Skeletal muscle cell (primary cell): ENCODE data around the gene FLG2.
"Not testable (repeated sequence)": the region's sequence is repeated elsewhere in the genome, so short reads cannot be mapped to it uniquely, and the experiment has no call there.

Experiments used
- DNase-seq: peaks from one replicate; pipeline ENCODE4 v3.0.0-alpha.2; 2010; ENCODE audit warnings: low read depth
- H3K4me3 ChIP-seq: 2 replicates; pipeline ENCODE4 v1.5.1; 2011; ENCODE audit warnings: low read depth, mild to moderate bottlenecking, control low read depth, low read length, moderate library complexity

The FLG2 gene

GRCh38 chr1:152313970-152314369 is 45.8 kb downstream of the FLG2 start:
- no peak for DNase-seq
- no peak overlapping the region for H3K4me3 ChIP-seq

GRCh38 chr1:152313319-152313801 is 46.4 kb downstream of the FLG2 start:
- H3K4me3 ChIP-seq, result no peak overlapping the region
- DNase-seq, result no peak

- not testable (repeated sequence) for DNase-seq, H3K4me3 ChIP-seq
Measured at GRCh38 chr1:152312169-152312568, 47.6 kb downstream of the FLG2 start.

DNA sequence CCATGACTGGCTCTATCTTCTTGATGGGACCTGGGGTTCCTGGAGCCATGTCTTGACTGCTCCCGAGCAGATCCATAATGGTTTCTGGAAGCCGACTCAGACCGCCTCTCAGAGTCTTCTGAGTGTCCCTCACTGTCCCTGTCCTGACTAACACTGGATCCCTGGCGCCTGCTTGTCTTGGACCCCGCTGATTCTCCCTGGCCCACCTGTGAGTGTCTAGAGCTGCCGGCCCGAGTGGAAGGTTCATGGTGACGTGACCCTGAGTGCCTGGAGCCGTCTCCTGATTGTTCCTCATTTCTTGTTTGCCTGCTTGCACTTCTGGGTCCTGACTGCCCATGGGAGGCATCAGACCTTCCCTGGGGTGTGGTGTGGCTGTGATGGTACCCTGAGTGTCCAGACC is 49.9 kb downstream of the FLG2 start:
- DNase-seq, result no peak
- H3K4me3 ChIP-seq, result no peak overlapping the region

DNA sequence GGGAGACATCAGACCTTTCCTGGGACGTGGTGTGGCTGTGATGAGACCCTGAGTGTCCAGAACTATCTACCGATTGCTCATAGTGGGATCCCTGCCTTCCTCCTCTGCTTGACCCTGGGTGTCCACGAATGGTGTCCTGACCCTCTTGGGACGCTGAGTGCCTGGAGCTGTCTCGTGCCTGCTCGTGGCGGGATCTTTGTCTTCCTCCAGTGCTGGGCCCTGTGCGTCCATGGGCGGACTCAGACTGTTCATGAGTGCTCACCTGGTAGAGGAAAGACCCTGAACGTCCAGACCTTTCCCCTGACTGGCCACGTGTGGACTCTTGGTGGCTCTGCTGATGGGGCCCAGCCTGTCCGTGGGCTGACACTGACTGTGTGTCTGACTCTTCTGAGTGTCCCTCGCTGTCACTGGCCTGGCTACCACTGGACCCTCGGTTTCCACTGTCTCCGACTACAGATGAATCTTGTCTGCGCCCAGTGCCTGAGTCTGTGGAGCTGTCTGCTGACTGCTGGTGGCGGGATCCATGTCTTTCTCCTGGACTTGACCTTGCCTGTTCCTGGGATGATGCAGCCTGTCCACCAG is 50.4 kb downstream of the FLG2 start:
- H3K4me3 ChIP-seq, DNase-seq: not testable (repeated sequence)

- DNase-seq, H3K4me3 ChIP-seq: not testable (repeated sequence)
Measured at GRCh38 chr1:152308758-152309157, 51.0 kb downstream of the FLG2 start.

- not testable (repeated sequence) for DNase-seq
Measured at GRCh38 chr1:152307970-152308369, 51.8 kb downstream of the FLG2 start.

GRCh38 chr1:152306123-152306522 is 53.7 kb downstream of the FLG2 start:
- H3K4me3 ChIP-seq, DNase-seq: not testable (repeated sequence)

More at GRCh38 chr1:152307970-152308369, 51.8 kb downstream of the FLG2 start:
- H3K4me3 ChIP-seq, result not testable (repeated sequence)

DNA sequence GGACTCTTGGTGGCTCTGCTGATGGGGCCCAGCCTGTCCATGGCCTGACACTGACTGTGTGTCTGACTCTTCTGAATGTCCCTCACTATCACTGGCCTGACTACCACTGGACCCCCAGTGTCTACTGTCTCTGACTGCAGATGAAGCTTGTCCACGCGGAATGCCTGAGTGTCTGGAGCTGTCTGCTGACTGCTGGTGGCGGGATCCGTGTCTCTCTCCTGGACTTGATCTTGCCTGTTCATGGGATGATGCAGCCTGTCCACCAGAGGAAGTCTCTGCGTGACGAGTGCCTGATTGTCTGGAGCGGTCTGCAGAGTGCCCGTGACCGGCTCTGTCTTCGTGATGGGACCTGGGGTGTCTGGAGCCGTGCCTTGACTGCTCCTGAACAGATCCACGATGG is 55.0 kb downstream of the FLG2 start:
- DNase-seq, result not testable (repeated sequence)

DNA sequence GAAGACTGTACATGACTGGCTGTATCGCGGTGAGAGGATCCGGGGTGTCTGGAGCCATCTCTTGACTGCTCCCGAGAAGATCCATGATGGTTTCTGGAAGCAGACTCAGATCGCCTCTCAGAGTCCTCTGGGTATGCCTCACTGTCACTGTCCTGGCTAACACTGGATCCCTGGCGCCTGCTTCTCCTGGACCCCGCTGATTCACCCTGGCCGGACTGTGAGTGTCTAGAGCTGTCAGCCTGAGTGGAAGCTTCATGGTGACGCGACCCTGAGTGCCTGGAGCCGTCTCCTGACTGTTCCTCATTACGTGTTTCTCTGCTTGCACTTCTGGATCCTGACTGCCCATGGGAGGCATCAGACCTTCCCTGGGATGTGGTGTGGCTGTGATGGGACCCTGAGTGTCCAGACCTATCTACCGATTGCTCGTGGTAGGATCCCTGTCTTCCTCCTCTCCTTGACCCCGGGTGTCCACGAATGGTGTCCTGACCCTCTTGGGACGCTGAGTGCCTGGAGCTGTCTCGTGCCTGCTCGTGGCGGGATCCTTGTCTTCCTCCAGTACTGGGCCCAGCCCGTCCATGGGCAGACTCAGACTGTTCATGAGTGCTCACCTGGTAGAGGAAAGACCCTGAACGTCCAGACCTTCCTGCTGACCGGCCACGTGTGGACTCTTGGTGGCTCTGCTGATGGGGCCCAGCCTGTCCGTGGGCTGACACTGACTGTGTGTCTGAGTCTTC is 56.5 kb downstream of the FLG2 start:
- not testable (repeated sequence) for DNase-seq, H3K4me3 ChIP-seq

More for the DNA sequence above, 55.0 kb downstream of the FLG2 start:
- not testable (repeated sequence) for H3K4me3 ChIP-seq
